H1 (cell line): Measurements from ENCODE around the gene LITAFD. TPM values are rescaled to one million over a fixed set of nuclear protein-coding genes. Genes with fewer than 3 reads are reported as not detected.

Experiments
- CTCF ChIA-PET: fragments of 300-600 bp; sonication (Branson Sonifier 250); formaldehyde crosslinking; loops from one replicate; lab custom pipeline; 2021; ENCODE audit not compliant: partially characterized antibody; lab: Charles Lee
- POLR2A ChIA-PET: fragments of 300-600 bp; sonication (Branson Sonifier 250); formaldehyde crosslinking; loops from one replicate; lab custom pipeline; 2021; ENCODE audit warnings: inconsistent platforms; ENCODE audit not compliant: partially characterized antibody; lab: Charles Lee
- DNase-seq, 2 experiments: peaks; one replicate each; pipeline versions ENCODE4 v3.0.0 to v3.0.0-alpha.2; 2010 to 2022; ENCODE audit warnings: low spot score in 2 of 2, low read depth in 1 of 2, mixed read lengths in 1 of 2
- FAIRE-seq: peaks from 2 replicates; lab custom pipeline; 2011; peaks lifted over from hg19 to GRCh38; lab: Jason Lieb, UNC
- H2AFZ ChIP-seq: 2 replicates; pipeline ENCODE4 v1.8.1; 2012; ENCODE audit warnings: low read length, inconsistent platforms
- H2AK5ac ChIP-seq: 2 replicates; pipeline ENCODE4 v1.6.1; 2013; ENCODE audit warnings: low read depth, low read length
- H2BK120ac ChIP-seq: replicated peaks from 2 replicates; pipeline ENCODE3; 2013; ENCODE audit warnings: low read depth, low read length, inconsistent platforms
- H2BK12ac ChIP-seq: 2 replicates; pipeline ENCODE4 v1.6.1; 2013; ENCODE audit warnings: low read depth, low read length
- H2BK15ac ChIP-seq: 2 replicates; pipeline ENCODE4 v1.6.1; 2013; ENCODE audit warnings: low read length
- H2BK20ac ChIP-seq: 2 replicates; pipeline ENCODE4 v1.6.1; 2013; ENCODE audit warnings: low read length
- H2BK5ac ChIP-seq: 2 replicates; pipeline ENCODE4 v1.6.1; 2013; ENCODE audit warnings: low read depth, low read length
- H3K14ac ChIP-seq: 2 replicates; pipeline ENCODE4 v1.6.1; 2013; ENCODE audit warnings: inconsistent platforms; ENCODE audit not compliant: insufficient read length
- H3K18ac ChIP-seq: 2 replicates; pipeline ENCODE4 v1.6.1; 2013; ENCODE audit warnings: low read length; ENCODE audit errors: extremely low read depth
- H3K23ac ChIP-seq: 2 replicates; pipeline ENCODE4 v1.6.1; 2013; ENCODE audit warnings: inconsistent platforms; ENCODE audit not compliant: insufficient read length
- H3K23me2 ChIP-seq: 2 replicates; pipeline ENCODE4 v1.6.1; 2013; ENCODE audit warnings: low read depth, low read length
- H3K27ac ChIP-seq: 2 replicates; pipeline ENCODE4 v1.6.1; 2011; ENCODE audit warnings: low read depth, low read length, inconsistent platforms
- H3K27me3 ChIP-seq, 4 experiments: replicated peaks in 1 of 4; 1 replicate in 1 of 4; 2 replicates in 3 of 4; pipeline versions ENCODE4 v1.6.1 to v1.8.1; 2011 to 2013; ENCODE audit warnings: low read length in 3 of 4, mild to moderate bottlenecking in 3 of 4, inconsistent platforms in 2 of 4, mixed read lengths in 2 of 4, moderate library complexity in 1 of 4; ENCODE audit not compliant: control insufficient read depth in 3 of 4, insufficient read depth in 3 of 4; ENCODE audit errors: extremely low read depth in 1 of 4
- H3K36me3 ChIP-seq, 4 experiments: 2 replicates each; pipeline versions ENCODE4 v1.6.1 to v1.8.1; 2011 to 2013; ENCODE audit warnings: mild to moderate bottlenecking in 4 of 4, low read length in 3 of 4, moderate library complexity in 2 of 4, control low read depth in 1 of 4, inconsistent platforms in 1 of 4; ENCODE audit not compliant: insufficient read depth in 4 of 4, control insufficient read depth in 2 of 4
- H3K4ac ChIP-seq: replicated peaks from 2 replicates; pipeline ENCODE3; 2013; ENCODE audit warnings: low read length, low read depth, mixed read lengths, inconsistent platforms; ENCODE audit not compliant: insufficient read length
- H3K4me1 ChIP-seq, 4 experiments: replicated peaks in 1 of 4; 1 replicate in 1 of 4; 2 replicates in 3 of 4; pipeline versions ENCODE4 v1.6.1 to v1.8.1; 2011 to 2013; ENCODE audit warnings: low read length in 3 of 4, inconsistent platforms in 2 of 4, mixed read lengths in 1 of 4; ENCODE audit not compliant: insufficient read depth in 4 of 4, control insufficient read depth in 3 of 4
- H3K4me2 ChIP-seq, 2 experiments: 2 replicates each; pipeline versions ENCODE4 v1.6.1 to v1.8.1; 2011 to 2013; ENCODE audit warnings: low read depth in 2 of 2, low read length in 2 of 2, control low read depth in 1 of 2, inconsistent platforms in 1 of 2, mild to moderate bottlenecking in 1 of 2; ENCODE audit not compliant: insufficient read depth in 1 of 2
- H3K4me3 ChIP-seq, 4 experiments: fragments of 200-600, 300-600 bp in 1 of 4; sonication (generic), shearing (Covaris generic), sonication (Bioruptor Twin) in 1 of 4; 2 replicates each; pipeline versions ENCODE4 v1.5.1 to v1.8.1; 2011 to 2016; ENCODE audit warnings: low read length in 4 of 4, low read depth in 3 of 4, control low read depth in 2 of 4, inconsistent platforms in 2 of 4, mild to moderate bottlenecking in 2 of 4, mixed read lengths in 1 of 4, moderate library complexity in 1 of 4; ENCODE audit not compliant: insufficient read depth in 2 of 4; ENCODE audit errors: extremely low read depth in 1 of 4
- H3K56ac ChIP-seq: replicated peaks from 2 replicates; pipeline ENCODE3; 2013; ENCODE audit warnings: low read depth, mild to moderate bottlenecking, mixed read lengths, low read length, inconsistent platforms; ENCODE audit not compliant: insufficient read length
- H3K79me1 ChIP-seq: 2 replicates; pipeline ENCODE4 v1.6.1; 2013; ENCODE audit warnings: low read depth, low read length, control low read depth
- H3K79me2 ChIP-seq, 2 experiments: 2 replicates each; pipeline versions ENCODE4 v1.6.1 to v1.8.1; 2012 to 2013; ENCODE audit warnings: low read length in 2 of 2, mild to moderate bottlenecking in 2 of 2, inconsistent platforms in 1 of 2; ENCODE audit not compliant: insufficient read depth in 2 of 2, control insufficient read depth in 1 of 2
- H3K9ac ChIP-seq, 4 experiments: replicated peaks in 1 of 4; 1 replicate in 1 of 4; 2 replicates in 3 of 4; pipeline versions ENCODE4 v1.6.1 to v1.8.1; 2011 to 2013; ENCODE audit warnings: low read depth in 3 of 4, low read length in 3 of 4, control low read depth in 2 of 4, mild to moderate bottlenecking in 2 of 4, moderate library complexity in 2 of 4, inconsistent platforms in 1 of 4; ENCODE audit errors: extremely low read depth in 1 of 4
- H3K9me3 ChIP-seq, 2 experiments: 2 replicates each; pipeline versions ENCODE4 v1.6.1 to v1.8.1; 2012 to 2013; ENCODE audit warnings: mild to moderate bottlenecking in 2 of 2, moderate library complexity in 2 of 2, control low read depth in 1 of 2, inconsistent platforms in 1 of 2, low read depth in 1 of 2, low read length in 1 of 2, mixed read lengths in 1 of 2; ENCODE audit not compliant: insufficient read depth in 2 of 2
- H4K20me1 ChIP-seq, 2 experiments: replicated peaks in 1 of 2; 2 replicates each; pipeline versions ENCODE3 to v1.8.1; 2011 to 2013; ENCODE audit warnings: inconsistent platforms in 2 of 2, low read length in 2 of 2, mild to moderate bottlenecking in 1 of 2; ENCODE audit not compliant: insufficient read depth in 2 of 2, control insufficient read depth in 1 of 2
- H4K5ac ChIP-seq: 2 replicates; pipeline ENCODE4 v1.6.1; 2013; ENCODE audit warnings: low read length, low read depth, mixed read lengths, inconsistent platforms; ENCODE audit not compliant: insufficient read length
- H4K8ac ChIP-seq: 2 replicates; pipeline ENCODE4 v1.8.0; 2013; ENCODE audit warnings: mild to moderate bottlenecking, moderate library complexity, low read length, inconsistent platforms; ENCODE audit not compliant: insufficient read depth; ENCODE audit errors: extremely low read depth
- H4K91ac ChIP-seq: replicated peaks from 2 replicates; pipeline ENCODE3; 2013; ENCODE audit warnings: low read length, mixed read lengths, inconsistent platforms; ENCODE audit not compliant: insufficient read length
- JUN ChIP-seq: IDR thresholded peaks from 2 replicates; pipeline ENCODE4 v1.6.1; 2011; ENCODE audit warnings: low read depth, mild to moderate bottlenecking, improper control_type of control experiment, low read length
- WGBS, 2 experiments: shearing (Covaris generic) in 1 of 2; methylation state at CpG; one replicate each; pipeline versions ENCODE4 v1.1.6 to v1.1.7; 2013 to 2015; ENCODE audit warnings: low lambda C conversion rate in 2 of 2, mixed read lengths in 2 of 2, inconsistent platforms in 1 of 2, low coverage in 1 of 2, missing lambda C conversion rate in 1 of 2; ENCODE audit not compliant: insufficient replicate concordance in 2 of 2, insufficient coverage in 1 of 2, insufficient read length in 1 of 2; ENCODE audit errors: extremely low coverage in 1 of 2, missing lambda C conversion rate in 1 of 2; 5-methylcytosine and 5-hydroxymethylcytosine counted together
- polyA plus RNA-seq, 7 experiments: library from polyadenylated mRNA; depleted of rRNA in 3 of 7; stranded (reverse) in 5 of 7; unstranded in 2 of 7; fragments of >200 nt in 5 of 7; fragments of 200-250 nt in 2 of 7; gene quantifications; 1 replicate in 5 of 7; 2 replicates in 1 of 7; 4 replicates in 1 of 7; pipeline versions ENCODE4 v1.2.1 to v1.2.3, GENCODE V29; 2011 to 2013; ENCODE audit warnings: missing spikeins in 2 of 7, mixed read lengths in 2 of 7
- total RNA-seq: library from RNA; stranded (reverse); fragmentation: NEBNext Ultra II Directional; extraction: Animal tissue kit (Norgen Biotek cat#: 25700); gene quantifications from 2 replicates; pipeline ENCODE4 v1.2.1, GENCODE V29; 2021
- TF ChIP-seq, protein P1 (sequence below), 3 experiments: IDR thresholded peaks; 1 replicate in 2 of 3; 2 replicates in 1 of 3; pipeline versions ENCODE4 v1.5.1 to v1.6.1; 2011; ENCODE audit warnings: low read length in 3 of 3, mild to moderate bottlenecking in 3 of 3, inconsistent platforms in 2 of 3, low read depth in 1 of 3, moderate library complexity in 1 of 3; ENCODE audit not compliant: insufficient read depth in 1 of 3; ENCODE audit errors: control extremely low read depth in 1 of 3

The LITAFD gene
- total and polyA plus RNA-seq, 2 of the 8 experiments (the other 6 are each of a cell fraction or from before 2014, with no cell fraction given), result not detected

DNA sequence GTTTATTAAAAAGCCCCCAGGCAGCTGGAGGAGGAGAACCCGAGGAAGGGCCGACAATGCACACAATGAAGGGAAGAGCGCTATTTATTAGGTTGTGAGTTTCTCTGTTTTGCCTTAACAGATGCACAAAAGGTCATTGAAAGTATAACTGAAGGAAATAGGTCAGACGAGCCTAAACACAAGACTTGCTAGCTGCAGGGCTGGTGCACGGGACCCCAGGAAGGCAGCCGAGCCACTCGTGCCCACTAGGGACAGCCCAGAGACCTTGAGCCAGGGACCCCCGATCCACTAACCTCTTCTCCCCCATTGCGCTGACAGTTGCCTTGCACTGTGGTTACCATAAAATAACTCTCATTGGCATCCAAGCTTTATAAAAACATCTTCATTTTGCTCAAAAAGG, 11.3 kb downstream of the LITAFD start:
- no peak overlapping the region for H3K4ac ChIP-seq
- no peak overlapping the region for H2BK5ac ChIP-seq
- DNase-seq (no peak), FAIRE-seq (no peak)
- H4K20me1 ChIP-seq, result peaks cover 2 to 10% of the 10 kb centered on the region in 2 experiments
- H3K4me2 ChIP-seq, result no peak overlapping the region
- no peak overlapping the region for H2AFZ ChIP-seq
- CTCF ChIA-PET, result interaction anchor here (0.9 to 1.3 kb wide), 3 partner anchors 13 to 39 kb away, joined by 3 to 6 read pairs (median 5); no protein-coding TSS in a partner anchor
- no peak overlapping the region for H3K9ac ChIP-seq
- peaks cover 41 to 75% (median 59%) of the 10 kb centered on the region in 4 experiments for H3K36me3 ChIP-seq
- H2BK15ac ChIP-seq, result no peak overlapping the region
- 92% methylated on average over 9 of the region's 9 CpGs; no CpG with 5 or more reads in 1 of the 2 experiments for WGBS, 2 experiments
- H3K79me2 ChIP-seq, result no peaks in the 10 kb centered on the region
- no peak overlapping the region for H2AK5ac ChIP-seq
- H3K23ac ChIP-seq, result no peak overlapping the region
- POLR2A ChIA-PET, result interaction anchor here (1.2 kb wide), 1 partner anchor 16 kb away, joined by 4 read pairs; no protein-coding TSS in a partner anchor
- H4K8ac ChIP-seq, result no peak overlapping the region
- no peaks in the 10 kb centered on the region for H3K23me2 ChIP-seq
- no peaks in the 10 kb centered on the region for H3K27me3 ChIP-seq
- no peak overlapping the region for H2BK12ac ChIP-seq
- no peak overlapping the region for H4K91ac ChIP-seq
- H3K27ac ChIP-seq, result no peak overlapping the region
- H3K9me3 ChIP-seq, result no peaks in the 10 kb centered on the region
- H3K18ac ChIP-seq, result no peak overlapping the region
- H3K79me1 ChIP-seq, result no peaks in the 10 kb centered on the region
- no peaks in the 10 kb centered on the region for H3K4me1 ChIP-seq
- H3K56ac ChIP-seq, result no peak overlapping the region
- H2BK120ac ChIP-seq, result no peak overlapping the region
- H3K14ac ChIP-seq, result no peak overlapping the region
- TF ChIP-seq, protein P1, sequence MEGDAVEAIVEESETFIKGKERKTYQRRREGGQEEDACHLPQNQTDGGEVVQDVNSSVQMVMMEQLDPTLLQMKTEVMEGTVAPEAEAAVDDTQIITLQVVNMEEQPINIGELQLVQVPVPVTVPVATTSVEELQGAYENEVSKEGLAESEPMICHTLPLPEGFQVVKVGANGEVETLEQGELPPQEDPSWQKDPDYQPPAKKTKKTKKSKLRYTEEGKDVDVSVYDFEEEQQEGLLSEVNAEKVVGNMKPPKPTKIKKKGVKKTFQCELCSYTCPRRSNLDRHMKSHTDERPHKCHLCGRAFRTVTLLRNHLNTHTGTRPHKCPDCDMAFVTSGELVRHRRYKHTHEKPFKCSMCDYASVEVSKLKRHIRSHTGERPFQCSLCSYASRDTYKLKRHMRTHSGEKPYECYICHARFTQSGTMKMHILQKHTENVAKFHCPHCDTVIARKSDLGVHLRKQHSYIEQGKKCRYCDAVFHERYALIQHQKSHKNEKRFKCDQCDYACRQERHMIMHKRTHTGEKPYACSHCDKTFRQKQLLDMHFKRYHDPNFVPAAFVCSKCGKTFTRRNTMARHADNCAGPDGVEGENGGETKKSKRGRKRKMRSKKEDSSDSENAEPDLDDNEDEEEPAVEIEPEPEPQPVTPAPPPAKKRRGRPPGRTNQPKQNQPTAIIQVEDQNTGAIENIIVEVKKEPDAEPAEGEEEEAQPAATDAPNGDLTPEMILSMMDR (IDR thresholded peaks at IDR 0.05; ENCODE audit: control extremely low read depth in 1 of 3, insufficient read depth in 1 of 3, low read depth in 1 of 3, low read length in 3 of 3), result peak in 2 of 3 experiments; percentile 14 to 16; a peak in 2 of 4 replicates
- TF ChIP-seq JUN, result no peak
- no peak overlapping the region for H3K4me3 ChIP-seq
- H4K5ac ChIP-seq, result no peak overlapping the region
- no peak overlapping the region for H2BK20ac ChIP-seq
